SK-N-SH (cell line): Measurements from ENCODE around the gene ABCC2. TPM values are rescaled to one million over a fixed set of nuclear protein-coding genes. Genes with fewer than 3 reads are reported as not detected.

Experiments used
- CTCF ChIA-PET: fragments of 300-600, 350-600 bp; formaldehyde crosslinking; extraction: SDS; loops from one replicate; lab custom pipeline; 2021; lab: Yijun Ruan, JAX
- POLR2A ChIA-PET: fragments of 350-600 bp; sonication (Branson Sonifier 250); formaldehyde crosslinking; extraction: SDS; loops from one replicate; lab custom pipeline; 2020; ENCODE audit warnings: antibody characterized with exemption, inconsistent platforms; lab: Yijun Ruan, JAX
- DNase-seq: peaks from one replicate; pipeline ENCODE4 v3.0.0; 2012
- H2AFZ ChIP-seq: fragments of 200-600 bp; sonication (generic); 2 replicates; pipeline ENCODE4 v1.8.1; 2016; ENCODE audit warnings: antibody characterized with exemption, mild to moderate bottlenecking, low read depth
- H3F3A ChIP-seq: fragments of 200-600 bp; sonication (generic); replicated peaks from 2 replicates; pipeline ENCODE3; 2016; ENCODE audit warnings: antibody characterized with exemption, mild to moderate bottlenecking; ENCODE audit not compliant: insufficient read depth
- H3K27ac ChIP-seq, 2 experiments: fragments of 200-500 bp in 1 of 2; fragments of 200-600 bp in 1 of 2; sonication (Bioruptor generic) in 1 of 2; sonication (generic), shearing (Covaris generic) in 1 of 2; 2 replicates each; pipeline versions ENCODE4 v1.5.1 to v1.6.1; 2014 to 2016; ENCODE audit warnings: low read depth in 2 of 2, inconsistent platforms in 1 of 2, low read length in 1 of 2, mild to moderate bottlenecking in 1 of 2, mixed read lengths in 1 of 2
- H3K27me3 ChIP-seq: fragments of 200-600 bp; sonication (generic), shearing (Covaris generic); 2 replicates; pipeline ENCODE4 v1.6.1; 2016; ENCODE audit warnings: mixed run types; ENCODE audit not compliant: insufficient read depth
- H3K36me3 ChIP-seq, 2 experiments: fragments of 200-500 bp in 1 of 2; fragments of 200-600 bp in 1 of 2; sonication (Bioruptor generic) in 1 of 2; sonication (generic) in 1 of 2; replicated peaks in 1 of 2; 2 replicates each; pipeline versions ENCODE3 to v1.5.1; 2014 to 2016; ENCODE audit warnings: low read length in 1 of 2, mild to moderate bottlenecking in 1 of 2; ENCODE audit not compliant: insufficient read depth in 2 of 2, control insufficient read depth in 1 of 2
- H3K4me1 ChIP-seq, 2 experiments: fragments of 200-500 bp in 1 of 2; fragments of 200-600 bp in 1 of 2; sonication (Bioruptor generic) in 1 of 2; sonication (generic), shearing (Covaris generic) in 1 of 2; 2 replicates each; pipeline versions ENCODE4 v1.5.1 to v1.6.1; 2014 to 2016; ENCODE audit warnings: low read depth in 1 of 2, low read length in 1 of 2, mixed run types in 1 of 2; ENCODE audit not compliant: insufficient read depth in 2 of 2, control insufficient read depth in 1 of 2
- H3K4me2 ChIP-seq: fragments of 200-600 bp; sonication (generic), shearing (Covaris generic); 2 replicates; pipeline ENCODE4 v1.6.1; 2017; ENCODE audit warnings: mixed run types
- H3K4me3 ChIP-seq, 2 experiments: fragments of 200-500 bp in 1 of 2; fragments of 200-600 bp in 1 of 2; sonication (Bioruptor generic) in 1 of 2; sonication (generic), shearing (Covaris generic) in 1 of 2; 2 replicates each; pipeline versions ENCODE4 v1.5.1 to v1.8.1; 2014 to 2016; ENCODE audit warnings: low read depth in 2 of 2, inconsistent platforms in 1 of 2, low read length in 1 of 2, mild to moderate bottlenecking in 1 of 2, mixed read lengths in 1 of 2, moderate library complexity in 1 of 2
- H3K79me2 ChIP-seq: fragments of 200-600 bp; sonication (generic); 2 replicates; pipeline ENCODE4 v1.8.1; 2017; ENCODE audit warnings: mild to moderate bottlenecking; ENCODE audit not compliant: insufficient read depth
- H3K9ac ChIP-seq: fragments of 200-600 bp; sonication (generic); 2 replicates; pipeline ENCODE4 v1.6.1; 2017; ENCODE audit warnings: mixed run types
- H3K9me2 ChIP-seq: fragments of 200-600 bp; sonication (generic); 2 replicates; pipeline ENCODE4 v1.6.1; 2017; ENCODE audit warnings: mixed run types
- H3K9me3 ChIP-seq: fragments of 200-600 bp; sonication (generic); 2 replicates; pipeline ENCODE4 v1.6.1; 2017; ENCODE audit warnings: mixed run types, mild to moderate bottlenecking, moderate library complexity
- H4K20me1 ChIP-seq: fragments of 200-600 bp; sonication (generic); 2 replicates; pipeline ENCODE4 v1.6.1; 2017; ENCODE audit warnings: mild to moderate bottlenecking, mixed run types; ENCODE audit not compliant: insufficient read depth
- CTCF ChIP-seq: fragments of 200-600 bp; sonication (generic); IDR thresholded peaks from 2 replicates; pipeline ENCODE4 v1.6.1; 2017; ENCODE audit warnings: antibody characterized with exemption, mild to moderate bottlenecking, moderate library complexity
- ELF1 ChIP-seq: IDR thresholded peaks from 2 replicates; pipeline ENCODE4 v1.4.0; 2012
- EP300 ChIP-seq, 2 experiments: IDR thresholded peaks; 2 replicates each; pipeline versions ENCODE4 v1.4.0 to v1.6.1; 2012; ENCODE audit warnings: borderline replicate concordance in 1 of 2, low read depth in 1 of 2, low read length in 1 of 2
- FOSL2 ChIP-seq: IDR thresholded peaks from 2 replicates; pipeline ENCODE4 v1.4.0; 2012; ENCODE audit warnings: low read depth, mild to moderate bottlenecking, moderate library complexity, borderline replicate concordance
- FOXJ3 ChIP-seq: sonication (generic); formaldehyde crosslinking; IDR thresholded peaks from 2 replicates; pipeline ENCODE4 v1.5.1; 2020; ENCODE audit warnings: mild to moderate bottlenecking, missing genetic modification reagents
- GABPA ChIP-seq: IDR thresholded peaks from 2 replicates; pipeline ENCODE4 v1.4.0; 2012; ENCODE audit warnings: low read depth, mild to moderate bottlenecking
- JUND ChIP-seq: IDR thresholded peaks from 2 replicates; pipeline ENCODE4 v1.4.0; 2012
- MAX ChIP-seq: IDR thresholded peaks from 2 replicates; pipeline ENCODE4 v1.4.0; 2012; ENCODE audit warnings: low read depth
- MEF2A ChIP-seq: IDR thresholded peaks from 2 replicates; pipeline ENCODE4 v1.4.0; 2012; ENCODE audit warnings: low read depth, borderline replicate concordance
- NFIC ChIP-seq: IDR thresholded peaks from 2 replicates; pipeline ENCODE4 v1.4.0; 2012; ENCODE audit warnings: borderline replicate concordance
- NRF1 ChIP-seq: IDR thresholded peaks from 2 replicates; pipeline ENCODE4 v1.6.1; 2012; ENCODE audit warnings: low read depth, mild to moderate bottlenecking, low read length
- PBX3 ChIP-seq: IDR thresholded peaks from 2 replicates; pipeline ENCODE4; 2012
- RAD21 ChIP-seq: IDR thresholded peaks from 2 replicates; pipeline ENCODE4 v1.6.1; 2012; ENCODE audit warnings: mild to moderate bottlenecking, low read length
- REST ChIP-seq: IDR thresholded peaks from 2 replicates; pipeline ENCODE4 v1.6.1; 2012; ENCODE audit warnings: mild to moderate bottlenecking, low read depth, low read length, moderate library complexity
- RFX5 ChIP-seq: IDR thresholded peaks from 2 replicates; pipeline ENCODE4 v1.6.1; 2012; ENCODE audit warnings: mild to moderate bottlenecking, improper control_type of control experiment, low read length
- SMC3 ChIP-seq: IDR thresholded peaks from 2 replicates; pipeline ENCODE4 v1.6.1; 2012; ENCODE audit warnings: low read depth, low read length, improper control_type of control experiment
- TEAD4 ChIP-seq: IDR thresholded peaks from 2 replicates; pipeline ENCODE4 v1.4.0; 2012; ENCODE audit warnings: mild to moderate bottlenecking, borderline replicate concordance; ENCODE audit not compliant: insufficient read depth
- YY1 ChIP-seq: IDR thresholded peaks from 2 replicates; pipeline ENCODE4 v1.4.0; 2012; ENCODE audit warnings: low read depth, mild to moderate bottlenecking
- ZBTB33 ChIP-seq: IDR thresholded peaks from 2 replicates; pipeline ENCODE4 v1.4.0; 2012; ENCODE audit warnings: low read depth, borderline replicate concordance
- WGBS: methylation state at CpG from one replicate; pipeline ENCODE4 v1.1.6; 2017; ENCODE audit warnings: low lambda C conversion rate; 5-methylcytosine and 5-hydroxymethylcytosine counted together
- polyA plus RNA-seq, 3 experiments: library from polyadenylated mRNA; depleted of rRNA; stranded (reverse); fragments of >200 nt; gene quantifications; 2 replicates each; pipeline ENCODE4 v1.2.3, GENCODE V29; 2012

The ABCC2 gene
- polyA plus RNA-seq, 1 of the 3 experiments (the other 2 are of a cell fraction): 0.48 TPM

GRCh38 chr10:99777918-99778714, 4.3 kb upstream of the ABCC2 start:
- ChIA-PET POLR2A (no interaction called here), CTCF (no interaction called here)
- Histone ChIP-seq H3K9me3 (no peaks in the 10 kb centered on the region), H3K27ac (peak overlapping the region; percentile 71 to 100; a peak in 3 of 4 replicates), H4K20me1 (no peaks in the 10 kb centered on the region), H3K27me3 (no peaks in the 10 kb centered on the region), H3K36me3 (no peaks in the 10 kb centered on the region), H3K9ac (no peak overlapping the region), H3K79me2 (no peaks in the 10 kb centered on the region), H3K9me2 (no peaks in the 10 kb centered on the region), H3K4me2 (no peak overlapping the region), H2AFZ (0 out of 2 replicates have a peak overlapping the region, but pooled peaks have one; percentile 69), H3K4me3 (no peak overlapping the region), H3F3A (peaks cover 51% of the 10 kb centered on the region), H3K4me1 (peaks cover 0 to 34% of the 10 kb centered on the region in 2 experiments; a peak in 1 of 4 replicates)
- TF ChIP-seq ZBTB33: no peak
- TF ChIP-seq TEAD4: no peak
- TF ChIP-seq YY1: no peak
- TF ChIP-seq RFX5: no peak
- TF ChIP-seq REST: no peak
- no peak for TF ChIP-seq GABPA
- TF ChIP-seq EP300 (IDR thresholded peaks at IDR 0.05; ENCODE audit: borderline replicate concordance in 1 of 2, low read depth in 1 of 2, low read length in 1 of 2): no peak
- TF ChIP-seq PBX3: no peak
- TF ChIP-seq NFIC: no peak
- no peak for TF ChIP-seq FOXJ3 (CRISPR knock-in tag)
- TF ChIP-seq SMC3: no peak
- no peak for TF ChIP-seq FOSL2
- no peak for TF ChIP-seq CTCF
- TF ChIP-seq NRF1: no peak
- no peak for TF ChIP-seq MAX
- no peak for TF ChIP-seq MEF2A
- TF ChIP-seq ELF1: no peak
- TF ChIP-seq JUND: no peak
- no peak for TF ChIP-seq RAD21
- no peak for DNase-seq
- 67% methylated on average over 1 of the region's 1 CpG for WGBS
